NCI-H1930 (cell line): ENCODE results near the gene CD58.

Experiments used
- DNase-seq, 2 experiments: peaks; one replicate each; lab custom pipeline; 2025; lab: John Stamatoyannopoulos, UW

Gene CD58

DNA sequence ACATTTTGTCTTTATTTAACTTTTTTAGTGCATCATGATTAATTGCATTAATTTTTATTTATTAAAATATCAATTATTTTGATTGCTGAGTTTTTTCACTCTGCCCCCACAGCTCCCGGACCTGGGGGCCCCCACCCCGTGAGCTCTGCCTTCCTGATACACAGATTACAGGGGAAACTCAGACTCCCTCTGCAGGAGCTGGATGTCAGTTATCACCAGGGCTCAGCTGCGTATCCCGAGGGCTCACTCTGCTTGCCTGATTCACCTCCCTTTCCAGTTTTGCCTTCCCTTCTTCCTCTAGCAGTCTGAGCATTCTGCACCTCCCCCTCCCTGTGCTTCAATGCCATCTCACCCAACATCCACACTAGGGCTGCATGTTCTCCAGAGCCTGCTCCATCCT lies 99.6 kb downstream of the CD58 start:
- DNase-seq: no peak

- no peak for DNase-seq
These were observed 100.2 kb downstream of the CD58 start for GRCh38 chr1:116470671-116471070.

DNA sequence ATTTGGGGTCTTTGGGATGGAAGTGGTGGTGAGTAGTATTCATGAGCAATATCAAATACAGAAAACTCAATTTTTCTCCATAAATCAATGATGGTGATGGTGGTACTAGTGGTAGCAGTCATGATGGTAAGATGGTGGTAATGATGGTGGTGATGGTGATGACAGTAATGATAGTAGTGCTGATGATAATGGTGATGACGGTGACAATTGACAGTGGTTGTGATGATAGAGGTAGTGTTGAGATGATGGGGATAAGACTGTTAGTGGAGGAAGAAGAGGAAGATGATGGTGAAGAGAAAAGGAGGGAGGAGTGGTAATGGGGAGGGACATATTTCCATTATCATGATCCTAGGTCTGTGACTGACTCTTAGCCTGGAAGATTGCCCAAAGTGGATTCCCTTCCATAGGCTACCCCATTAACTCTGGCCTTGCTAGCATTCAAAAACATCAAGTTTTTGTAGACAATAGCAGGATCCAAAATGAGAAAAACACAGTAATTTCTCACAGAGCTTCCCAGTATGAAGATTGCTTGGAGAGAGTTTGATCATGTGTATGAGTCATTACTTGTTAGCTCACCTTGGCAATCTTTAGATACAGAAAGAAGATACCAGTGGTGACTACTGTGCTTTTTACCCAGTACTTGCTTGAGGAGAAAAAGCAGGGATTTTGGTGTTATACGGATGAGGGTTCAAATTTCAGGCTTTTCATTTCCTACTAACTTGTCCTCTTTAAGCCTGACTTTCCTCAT lies 103.8 kb downstream of the CD58 start:
- no peak for DNase-seq

GRCh38 chr1:116465845-116466685 lies 104.8 kb downstream of the CD58 start:
- no peak for DNase-seq

GRCh38 chr1:116465477-116465844 lies 105.4 kb downstream of the CD58 start:
- DNase-seq: no peak
